HepG2 (cell line): ENCODE results near the gene TRIO. TPM values are rescaled to one million over a fixed set of nuclear protein-coding genes. Genes with fewer than 3 reads are reported as not detected.

ENCODE experiments used
- HNRNPL ChIP-seq: fragments of 200-400 bp; formaldehyde crosslinking; IDR thresholded peaks from 2 replicates; pipeline ENCODE4 v1.6.1; 2017; ENCODE audit warnings: mild to moderate bottlenecking, low read depth, low read length
- HOXD1 ChIP-seq: sonication (generic); formaldehyde crosslinking; IDR thresholded peaks from 2 replicates; pipeline ENCODE4 v1.5.0; 2020; ENCODE audit warnings: missing genetic modification reagents
- PRDM4 ChIP-seq: sonication (generic); formaldehyde crosslinking; IDR thresholded peaks from 2 replicates; pipeline ENCODE4 v1.9.0; 2021; ENCODE audit warnings: missing genetic modification reagents, borderline replicate concordance
- RCOR2 ChIP-seq: IDR thresholded peaks from 2 replicates; pipeline ENCODE4 v1.6.1; 2016; ENCODE audit warnings: missing biosample characterization, missing genetic modification reagents
- SMC3 ChIP-seq: IDR thresholded peaks from 2 replicates; pipeline ENCODE4 v1.6.1; 2011; ENCODE audit warnings: low read length, improper control_type of control experiment
- ZFP41 ChIP-seq: sonication (generic); formaldehyde crosslinking; IDR thresholded peaks from 2 replicates; pipeline ENCODE4 v1.4.0; 2020; ENCODE audit warnings: mild to moderate bottlenecking, missing genetic modification reagents, borderline replicate concordance
- polyA plus RNA-seq, 8 experiments: library from polyadenylated mRNA; depleted of rRNA in 3 of 8; stranded (reverse) in 7 of 8; unstranded in 1 of 8; fragments of >200 nt; fragmentation: Illumina TruSeq in 4 of 8; extraction: Trizol in 4 of 8; gene quantifications; 2 replicates each; pipeline versions ENCODE4 v1.2.1 to v1.2.3, GENCODE V29; 2011 to 2016; ENCODE audit warnings: low read depth in 4 of 8, missing spikeins in 1 of 8, mixed read lengths in 1 of 8; ENCODE audit not compliant: insufficient read depth in 1 of 8
- total RNA-seq, 5 experiments: library from RNA; depleted of rRNA; stranded (reverse); fragments of >200 nt; fragmentation: Illumina TruSeq; extraction: Trizol; gene quantifications; 2 replicates each; pipeline ENCODE4 v1.2.3, GENCODE V29; 2016; ENCODE audit warnings: low read depth in 1 of 5
- TF ChIP-seq, protein P1 (sequence below): sonication (generic); formaldehyde crosslinking; IDR thresholded peaks from 2 replicates; pipeline ENCODE4 v1.4.0; 2020; ENCODE audit warnings: missing genetic modification reagents, borderline replicate concordance
- TF ChIP-seq, protein P2 (sequence below): sonication (generic); formaldehyde crosslinking; IDR thresholded peaks from 2 replicates; pipeline ENCODE4 v1.4.0; 2020; ENCODE audit warnings: mild to moderate bottlenecking, low read depth, missing genetic modification reagents
- TF ChIP-seq, protein P3 (sequence below): IDR thresholded peaks from 2 replicates; pipeline ENCODE4 v1.6.1; 2016; ENCODE audit warnings: low read depth

The TRIO gene
- total and polyA plus RNA-seq, 2 of the 13 experiments (the other 11 are each of a cell fraction or from before 2014, with no cell fraction given), result 45.2 to 45.9 TPM

- TF ChIP-seq, protein P1, sequence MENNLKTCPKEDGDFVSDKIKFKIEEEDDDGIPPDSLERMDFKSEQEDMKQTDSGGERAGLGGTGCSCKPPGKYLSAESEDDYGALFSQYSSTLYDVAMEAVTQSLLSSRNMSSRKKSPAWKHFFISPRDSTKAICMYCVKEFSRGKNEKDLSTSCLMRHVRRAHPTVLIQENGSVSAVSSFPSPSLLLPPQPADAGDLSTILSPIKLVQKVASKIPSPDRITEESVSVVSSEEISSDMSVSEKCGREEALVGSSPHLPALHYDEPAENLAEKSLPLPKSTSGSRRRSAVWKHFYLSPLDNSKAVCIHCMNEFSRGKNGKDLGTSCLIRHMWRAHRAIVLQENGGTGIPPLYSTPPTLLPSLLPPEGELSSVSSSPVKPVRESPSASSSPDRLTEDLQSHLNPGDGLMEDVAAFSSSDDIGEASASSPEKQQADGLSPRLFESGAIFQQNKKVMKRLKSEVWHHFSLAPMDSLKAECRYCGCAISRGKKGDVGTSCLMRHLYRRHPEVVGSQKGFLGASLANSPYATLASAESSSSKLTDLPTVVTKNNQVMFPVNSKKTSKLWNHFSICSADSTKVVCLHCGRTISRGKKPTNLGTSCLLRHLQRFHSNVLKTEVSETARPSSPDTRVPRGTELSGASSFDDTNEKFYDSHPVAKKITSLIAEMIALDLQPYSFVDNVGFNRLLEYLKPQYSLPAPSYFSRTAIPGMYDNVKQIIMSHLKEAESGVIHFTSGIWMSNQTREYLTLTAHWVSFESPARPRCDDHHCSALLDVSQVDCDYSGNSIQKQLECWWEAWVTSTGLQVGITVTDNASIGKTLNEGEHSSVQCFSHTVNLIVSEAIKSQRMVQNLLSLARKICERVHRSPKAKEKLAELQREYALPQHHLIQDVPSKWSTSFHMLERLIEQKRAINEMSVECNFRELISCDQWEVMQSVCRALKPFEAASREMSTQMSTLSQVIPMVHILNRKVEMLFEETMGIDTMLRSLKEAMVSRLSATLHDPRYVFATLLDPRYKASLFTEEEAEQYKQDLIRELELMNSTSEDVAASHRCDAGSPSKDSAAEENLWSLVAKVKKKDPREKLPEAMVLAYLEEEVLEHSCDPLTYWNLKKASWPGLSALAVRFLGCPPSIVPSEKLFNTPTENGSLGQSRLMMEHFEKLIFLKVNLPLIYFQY (CRISPR knock-in tag), result no peak
- TF ChIP-seq RCOR2 (CRISPR knock-in tag) (no peak), SMC3 (no peak), HNRNPL (no peak), ZFP41 (no peak), HOXD1 (CRISPR knock-in tag) (no peak), PRDM4 (CRISPR knock-in tag) (no peak)
- TF ChIP-seq, protein P2, sequence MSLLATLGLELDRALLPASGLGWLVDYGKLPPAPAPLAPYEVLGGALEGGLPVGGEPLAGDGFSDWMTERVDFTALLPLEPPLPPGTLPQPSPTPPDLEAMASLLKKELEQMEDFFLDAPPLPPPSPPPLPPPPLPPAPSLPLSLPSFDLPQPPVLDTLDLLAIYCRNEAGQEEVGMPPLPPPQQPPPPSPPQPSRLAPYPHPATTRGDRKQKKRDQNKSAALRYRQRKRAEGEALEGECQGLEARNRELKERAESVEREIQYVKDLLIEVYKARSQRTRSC (CRISPR knock-in tag), result no peak
- TF ChIP-seq, protein P3, sequence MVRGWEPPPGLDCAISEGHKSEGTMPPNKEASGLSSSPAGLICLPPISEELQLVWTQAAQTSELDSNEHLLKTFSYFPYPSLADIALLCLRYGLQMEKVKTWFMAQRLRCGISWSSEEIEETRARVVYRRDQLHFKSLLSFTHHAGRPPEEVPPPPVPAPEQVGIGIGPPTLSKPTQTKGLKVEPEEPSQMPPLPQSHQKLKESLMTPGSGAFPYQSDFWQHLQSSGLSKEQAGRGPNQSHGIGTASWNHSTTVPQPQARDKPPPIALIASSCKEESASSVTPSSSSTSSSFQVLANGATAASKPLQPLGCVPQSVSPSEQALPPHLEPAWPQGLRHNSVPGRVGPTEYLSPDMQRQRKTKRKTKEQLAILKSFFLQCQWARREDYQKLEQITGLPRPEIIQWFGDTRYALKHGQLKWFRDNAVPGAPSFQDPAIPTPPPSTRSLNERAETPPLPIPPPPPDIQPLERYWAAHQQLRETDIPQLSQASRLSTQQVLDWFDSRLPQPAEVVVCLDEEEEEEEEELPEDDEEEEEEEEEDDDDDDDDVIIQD, result no peak
These were observed 382.3 kb downstream of the TRIO start (continued) for GRCh38 chr5:14525397-14525796.
